NCI-H2081 (cell line): ENCODE results near the gene TIMM10.

Experiments
- DNase-seq, 2 experiments: peaks; one replicate each; lab custom pipeline; 2025; lab: John Stamatoyannopoulos, UW

The TIMM10 gene, protein sequence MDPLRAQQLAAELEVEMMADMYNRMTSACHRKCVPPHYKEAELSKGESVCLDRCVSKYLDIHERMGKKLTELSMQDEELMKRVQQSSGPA

DNA sequence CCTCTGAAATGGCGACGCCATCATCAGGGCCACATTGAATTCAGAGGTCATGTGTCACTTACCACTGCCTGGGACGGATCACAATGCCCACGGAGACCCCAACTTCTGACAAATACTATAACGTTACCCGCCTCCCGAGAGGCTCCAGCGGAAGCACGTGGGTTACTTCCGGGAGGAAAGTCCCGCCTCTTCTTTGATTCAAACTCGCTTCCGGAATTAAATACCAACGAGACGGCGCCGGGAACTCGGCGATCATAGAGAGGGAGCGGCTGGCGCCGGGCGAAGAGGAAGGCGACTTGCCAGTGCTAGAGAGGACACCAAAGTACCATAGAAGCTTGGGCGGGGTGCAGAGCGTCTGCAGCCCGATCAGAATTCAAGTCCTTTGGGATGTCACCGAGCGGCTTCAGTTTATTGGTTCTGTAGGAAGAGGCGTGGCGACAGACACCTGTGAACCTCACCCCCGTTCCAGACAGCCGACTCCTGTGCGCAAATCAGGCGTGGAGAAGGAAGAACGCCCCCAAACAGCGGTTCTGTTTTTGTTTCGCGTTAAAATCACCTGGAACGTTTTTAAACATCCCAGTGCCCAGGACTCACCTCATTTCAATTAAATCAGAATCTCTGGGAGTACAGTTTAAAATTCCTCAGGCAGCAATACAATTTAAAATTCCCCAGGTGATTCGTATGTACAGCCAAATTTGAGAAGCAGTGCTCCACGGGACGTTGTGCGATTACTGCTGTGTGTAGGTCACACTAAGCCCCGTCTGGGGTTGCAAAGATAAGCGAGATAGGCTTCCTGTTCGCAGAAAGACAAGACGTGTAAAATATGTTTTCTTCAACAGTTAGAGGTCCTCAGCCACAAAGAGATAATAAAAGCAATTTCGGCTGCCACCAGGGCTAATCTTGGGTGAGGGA lies at the start of gene TIMM10:
Gene TIMM10 (minus strand): TSS at position 159 of the 912 bp plus-strand sequence. CDS start 565 bp downstream, outside the sequence.
- peak; percentile 97 to 99 for DNase-seq

GRCh38 chr11:57574061-57574460 lies 43.5 kb upstream of the TIMM10 start:
- no peak for DNase-seq

DNA sequence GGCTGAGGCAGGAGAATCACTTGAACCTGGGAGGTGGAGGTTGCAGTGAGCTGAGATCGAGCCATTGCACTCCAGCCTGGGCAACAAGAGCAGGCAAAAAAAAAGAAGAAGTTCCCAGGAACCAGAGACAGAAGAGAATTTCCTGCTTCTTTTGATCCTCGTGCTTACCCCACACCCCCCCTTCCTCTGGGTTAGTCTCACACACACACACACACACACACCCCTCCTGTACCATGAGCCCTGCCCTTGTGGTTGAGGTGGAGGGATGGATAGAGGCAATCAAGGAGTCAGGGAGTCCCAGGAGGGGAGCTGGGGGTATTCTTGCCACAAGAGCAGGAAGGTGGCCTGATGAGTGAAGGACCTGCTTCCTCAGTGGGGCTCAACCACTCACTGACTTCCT lies 41.1 kb upstream of the TIMM10 start:
- no peak for DNase-seq

DNA sequence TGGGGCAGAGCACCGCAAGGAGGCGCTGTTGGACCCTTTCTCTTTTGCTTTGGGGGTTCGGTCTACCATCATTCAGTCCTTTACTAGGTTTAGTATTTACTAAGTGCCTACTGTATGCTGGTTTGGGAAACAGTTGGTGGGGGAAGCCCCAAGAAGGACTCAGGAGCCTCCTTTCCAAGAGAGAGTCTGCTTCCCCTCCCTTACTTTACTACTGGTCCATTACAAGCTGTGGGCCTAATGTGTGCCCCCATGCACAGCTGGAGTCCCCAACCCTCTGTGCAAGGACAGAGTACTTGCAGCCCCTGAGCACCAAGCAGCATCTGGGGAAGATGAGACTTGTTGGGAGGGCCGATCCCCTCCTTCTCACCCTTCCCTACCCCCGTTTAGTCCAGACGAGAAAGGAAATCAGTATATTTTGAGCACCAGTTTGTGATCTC lies 37.8 kb upstream of the TIMM10 start:
- no peak for DNase-seq

- DNase-seq = peak; percentile 56 to 65
These were observed 37.2 kb upstream of the TIMM10 start, which contains the start of gene UBE2L6 for GRCh38 chr11:57567515-57568329. UBE2L6 (minus strand) TSS chr11:57567672; CDS start chr11:57567611, 61 bp downstream.

- no peak for DNase-seq
These were observed 36.5 kb upstream of the TIMM10 start for GRCh38 chr11:57566905-57567514.

GRCh38 chr11:57566005-57566904 lies 35.7 kb upstream of the TIMM10 start:
- no peak for DNase-seq

- DNase-seq = no peak
These were observed 32.0 kb upstream of the TIMM10 start for GRCh38 chr11:57562596-57562995.

DNA sequence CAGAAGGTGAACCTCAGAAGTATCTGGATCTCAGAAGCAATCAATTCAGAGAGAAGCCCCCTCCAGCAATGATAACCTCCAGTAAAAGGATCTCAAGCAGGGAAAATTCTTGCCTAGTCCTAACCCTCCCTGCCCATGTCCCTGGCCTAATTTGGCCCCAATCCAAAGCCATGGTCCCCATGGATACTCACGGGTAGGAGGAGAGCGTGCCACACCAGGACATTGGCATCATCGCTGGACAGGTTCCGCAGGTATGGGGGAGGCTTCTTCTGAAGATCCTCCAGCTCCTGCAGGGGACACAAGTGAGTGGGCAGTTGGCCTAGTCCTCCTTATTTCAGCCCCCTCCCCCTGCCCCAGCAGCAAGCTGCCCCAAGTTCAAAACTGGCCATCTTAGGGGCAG lies 29.6 kb upstream of the TIMM10 start:
- no peak for DNase-seq

GRCh38 chr11:57556041-57556440 lies 25.5 kb upstream of the TIMM10 start:
- no peak for DNase-seq

DNA sequence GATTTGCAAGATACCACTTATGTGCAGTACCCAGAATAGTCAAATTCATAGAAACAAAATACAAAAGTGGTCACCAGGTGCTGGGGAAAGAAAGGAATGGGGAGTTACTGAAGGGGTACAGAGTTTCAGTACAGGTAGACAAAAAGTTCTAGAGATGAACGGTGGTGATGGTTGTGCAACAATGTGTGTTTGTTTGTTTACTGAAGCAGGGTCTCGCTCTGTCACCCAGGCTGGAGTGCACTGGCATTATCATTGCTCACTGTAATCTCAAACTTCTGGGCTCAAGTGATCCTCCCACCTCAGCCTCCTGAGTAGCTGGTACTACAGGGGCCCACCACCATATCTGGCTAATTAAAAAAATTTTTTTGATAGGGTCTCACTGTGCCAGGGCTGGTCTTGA lies 24.8 kb upstream of the TIMM10 start:
- no peak for DNase-seq

- no peak for DNase-seq
These were observed 21.9 kb upstream of the TIMM10 start for GRCh38 chr11:57552479-57552878.

GRCh38 chr11:57551941-57552340 lies 21.4 kb upstream of the TIMM10 start:
- DNase-seq = no peak

DNA sequence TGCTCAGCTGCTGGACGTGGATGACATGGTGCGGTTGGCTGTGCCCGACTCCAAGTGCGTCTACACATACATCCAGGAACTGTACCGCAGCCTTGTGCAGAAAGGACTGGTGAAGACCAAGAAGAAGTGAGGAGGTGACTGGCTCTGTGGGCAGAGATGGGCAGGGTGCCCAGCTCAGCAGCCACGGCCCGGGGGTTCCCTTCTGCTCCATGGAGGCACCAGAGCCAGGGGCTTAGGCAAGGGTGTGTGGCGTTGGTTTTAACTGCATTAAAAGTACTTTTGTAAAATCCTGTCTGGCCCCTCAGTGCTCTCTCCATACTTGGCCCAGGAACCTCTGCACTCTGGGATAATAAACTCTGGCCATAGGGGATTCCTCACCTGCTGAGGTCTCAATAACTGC lies 19.4 kb upstream of the TIMM10 start:
- no peak for DNase-seq

GRCh38 chr11:57547854-57548377 lies 17.4 kb upstream of the TIMM10 start:
- no peak for DNase-seq

GRCh38 chr11:57546869-57547475 lies 16.4 kb upstream of the TIMM10 start:
- no peak for DNase-seq

- no peak for DNase-seq
These were observed 15.9 kb upstream of the TIMM10 start for GRCh38 chr11:57546451-57546850.

GRCh38 chr11:57545883-57546282 lies 15.3 kb upstream of the TIMM10 start:
- DNase-seq = no peak

- DNase-seq = no peak
These were observed 14.0 kb upstream of the TIMM10 start for GRCh38 chr11:57544566-57544965.

DNA sequence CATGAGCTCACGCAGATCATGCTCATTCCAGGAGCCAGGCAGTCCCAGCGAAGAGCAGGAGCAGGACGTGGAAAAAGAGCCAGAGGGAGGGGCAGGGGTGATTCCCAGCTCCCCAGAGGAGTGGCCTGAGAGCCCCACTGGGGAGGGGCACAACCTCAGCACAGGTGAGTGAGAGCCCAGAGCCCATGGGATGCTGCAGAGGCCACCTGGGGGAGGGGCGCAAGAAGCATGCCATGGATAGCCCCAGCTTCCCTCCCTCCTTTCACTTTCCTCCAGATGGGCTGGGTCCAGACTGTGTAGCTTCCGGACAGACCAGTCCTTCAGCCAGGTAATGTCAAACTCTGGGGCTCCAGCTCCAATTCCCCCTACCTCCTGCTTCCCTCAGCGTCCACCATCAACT lies 13.0 kb upstream of the TIMM10 start:
- no peak for DNase-seq
